Measurements from ENCODE around the gene USP44.

DNA sequence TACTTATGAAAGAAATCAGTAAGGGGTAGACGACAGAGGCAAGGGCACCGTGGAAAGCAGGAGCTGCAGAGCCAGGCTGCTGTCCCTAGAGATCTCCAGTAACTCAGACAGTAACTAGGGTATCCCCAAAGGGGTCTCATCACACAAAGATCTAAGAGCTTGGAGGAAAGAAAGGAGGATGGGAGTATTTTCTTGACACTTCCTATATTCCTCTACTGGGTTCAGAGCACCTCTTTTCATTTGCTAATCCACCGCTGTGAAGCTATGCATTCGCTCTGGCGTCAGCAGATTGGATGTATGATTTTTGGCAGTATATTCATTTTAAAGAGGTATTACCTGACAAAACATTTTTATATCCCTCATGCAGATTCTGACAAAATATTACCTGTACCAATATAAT is 12.6 kb downstream of the USP44 start:
- TF ChIP-seq SMC3 (IDR thresholded peaks at IDR 0.05; ENCODE audit: borderline replicate concordance, low read length) = no peak
- no peak for TF ChIP-seq ZBTB40 (IDR thresholded peaks at IDR 0.05; ENCODE audit: borderline replicate concordance)

Data from GM12878 (cell line).